Measurements from ENCODE around the gene NDRG4.

Gene NDRG4

GRCh38 chr16:58503863-58504688 lies 4.1 kb downstream of the NDRG4 start:
- CTCF ChIA-PET = no interaction called here
- H3K4me3 ChIP-seq (ENCODE audit: low read depth, low read length) = no peak overlapping the region
- TF ChIP-seq CTCF (IDR thresholded peaks at IDR 0.05; ENCODE audit: insufficient read depth, low read length, missing control alignments) = no peak
- no peak for DNase-seq (ENCODE audit: low read depth, low spot score)
- POLR2A ChIA-PET = no interaction called here

- H3K4me3 ChIP-seq (ENCODE audit: low read depth, low read length) = no peak overlapping the region
- ChIA-PET CTCF (interaction anchor here (1.4 kb wide), 1 partner anchor 11 kb away, joined by 3 read pairs; no protein-coding TSS in a partner anchor), POLR2A (no interaction called here)
- no peak for TF ChIP-seq CTCF (IDR thresholded peaks at IDR 0.05; ENCODE audit: insufficient read depth, low read length, missing control alignments)
- no peak for DNase-seq (ENCODE audit: low read depth, low spot score)
Measured at GRCh38 chr16:58506241-58507194, 6.6 kb downstream of the NDRG4 start.

GRCh38 chr16:58507195-58507962 lies 7.4 kb downstream of the NDRG4 start:
- ChIA-PET POLR2A (no interaction called here), CTCF (interaction anchor here (1.4 to 7.7 kb wide), 2 partner anchors 12 to 153 kb away, joined by 3 to 78 read pairs; no protein-coding TSS in a partner anchor)
- H3K4me3 ChIP-seq (ENCODE audit: low read depth, low read length) = no peak overlapping the region
- DNase-seq (ENCODE audit: low read depth, low spot score) = no peak
- TF ChIP-seq CTCF (IDR thresholded peaks at IDR 0.05; ENCODE audit: insufficient read depth, low read length, missing control alignments) = no peak

GRCh38 chr16:58507963-58508670 lies 8.2 kb downstream of the NDRG4 start:
- no peak overlapping the region for H3K4me3 ChIP-seq (ENCODE audit: low read depth, low read length)
- CTCF ChIA-PET = interaction anchor here (7.7 kb wide), 1 partner anchor 152 kb away, joined by 78 read pairs; no protein-coding TSS in a partner anchor
- no peak for TF ChIP-seq CTCF (IDR thresholded peaks at IDR 0.05; ENCODE audit: insufficient read depth, low read length, missing control alignments)
- DNase-seq (ENCODE audit: low read depth, low spot score) = no peak
- POLR2A ChIA-PET = no interaction called here

GRCh38 chr16:58508671-58509251 lies 8.8 kb downstream of the NDRG4 start:
- no peak for DNase-seq (ENCODE audit: low read depth, low spot score)
- no peak overlapping the region for H3K4me3 ChIP-seq (ENCODE audit: low read depth, low read length)
- POLR2A ChIA-PET = no interaction called here
- CTCF ChIA-PET = interaction anchor here (1.0 to 7.7 kb wide), 3 partner anchors 8 to 152 kb away, joined by 3 to 78 read pairs (median 29); partner anchors contain the start of gene NDRG4
- no peak for TF ChIP-seq CTCF (IDR thresholded peaks at IDR 0.05; ENCODE audit: insufficient read depth, low read length, missing control alignments)
